GM19468 (cell line): ENCODE results near the gene EFCC1.
"Not testable (repeated sequence)": the region's sequence is repeated elsewhere in the genome, so short reads cannot be mapped to it uniquely, and the experiment has no call there.

Source experiments
- ATAC-seq: cut with Tn5 transposase; IDR thresholded peaks from one replicate; pipeline ENCODE4 v1.9.1; 2021; ENCODE audit warnings: mild to moderate bottlenecking, moderate library complexity, moderate number of reproducible peaks; ENCODE audit not compliant: unreplicated experiment; ENCODE audit errors: extremely low read depth

The EFCC1 gene

GRCh38 chr3:129067719-129068118, 66.6 kb downstream of the EFCC1 start:
- not testable (repeated sequence) for ATAC-seq

GRCh38 chr3:129068291-129068886, 67.3 kb downstream of the EFCC1 start:
- no peak for ATAC-seq

- ATAC-seq: not testable (repeated sequence)
Measured at GRCh38 chr3:129069313-129070085, 68.4 kb downstream of the EFCC1 start.

DNA sequence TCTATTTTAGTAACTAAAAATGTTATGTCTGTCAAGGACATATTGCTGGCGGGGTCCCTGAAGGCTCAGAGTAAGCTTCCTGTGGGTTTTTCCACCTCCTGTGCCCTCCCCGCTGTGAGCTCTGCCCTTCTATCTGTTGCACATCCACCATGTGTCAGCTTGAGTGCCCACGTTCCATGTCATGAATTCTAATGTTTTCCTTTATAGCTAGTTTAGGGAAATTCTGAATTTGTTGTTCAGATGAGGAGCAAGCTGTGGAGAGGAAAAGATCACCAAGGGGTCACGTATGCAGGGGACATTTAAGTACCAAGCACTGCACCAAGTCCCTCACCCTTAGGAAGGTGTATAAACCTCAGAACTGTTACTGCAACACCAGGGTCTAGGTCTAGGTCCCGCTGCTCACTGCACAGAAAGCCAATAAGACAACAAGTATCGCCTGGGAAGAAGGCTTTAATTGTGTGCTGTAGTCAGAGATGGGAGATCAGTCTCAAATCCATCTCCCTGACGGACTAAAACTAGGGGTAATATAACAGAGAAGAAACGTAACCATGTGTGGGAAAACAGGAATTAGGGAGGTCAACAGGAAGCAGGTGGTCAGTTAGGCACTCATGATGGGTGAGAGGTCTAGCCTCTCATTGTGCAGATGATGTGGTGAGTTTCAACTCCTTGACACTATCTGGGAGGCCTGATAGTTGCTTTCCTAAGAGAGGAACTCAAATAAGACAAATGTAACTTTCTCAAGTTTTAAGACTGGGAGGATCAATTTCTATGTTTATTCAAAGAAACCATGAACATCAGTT, 69.2 kb downstream of the EFCC1 start:
- ATAC-seq: no peak

- ATAC-seq: no peak
Measured at GRCh38 chr3:129077222-129077621, 76.1 kb downstream of the EFCC1 start.

DNA sequence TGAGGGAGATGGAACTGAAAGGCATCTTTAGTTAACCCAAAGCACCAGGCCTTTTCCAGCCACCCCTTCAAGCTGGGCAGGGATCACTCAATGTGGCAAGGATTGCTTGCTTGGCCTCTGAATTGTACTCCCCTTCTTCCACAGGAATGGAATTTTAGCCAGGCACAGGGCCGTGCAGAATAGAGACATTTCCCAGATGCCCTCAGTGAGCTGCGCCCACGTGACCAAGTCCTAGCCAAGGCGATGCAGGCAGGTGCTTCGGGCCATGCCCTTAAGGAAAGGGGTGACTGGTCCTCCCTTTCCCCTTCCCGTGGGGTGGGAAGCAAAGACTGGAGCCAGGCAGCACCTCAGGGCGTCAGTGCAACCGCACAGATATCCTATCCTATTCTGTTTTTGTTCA, 77.4 kb downstream of the EFCC1 start:
- no peak for ATAC-seq

DNA sequence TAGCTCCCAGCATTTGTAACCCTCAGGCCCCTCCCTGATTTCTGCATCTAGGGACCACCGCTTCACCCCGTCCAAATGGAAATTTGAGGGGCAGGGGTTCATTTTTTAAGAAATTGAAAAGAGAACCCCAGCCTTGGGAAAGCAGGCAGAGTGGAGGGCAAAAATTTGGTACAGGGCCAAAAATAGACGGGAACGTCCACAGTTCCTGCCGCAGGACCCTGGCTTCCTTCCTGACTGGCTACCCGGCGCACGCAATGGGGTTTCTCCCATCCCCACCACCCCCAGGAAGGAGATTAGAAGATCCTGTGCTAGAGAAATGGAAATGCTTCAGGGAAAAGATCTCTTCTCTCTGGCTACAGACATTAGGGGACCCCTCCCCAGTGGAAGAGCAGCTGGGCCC, 80.4 kb downstream of the EFCC1 start:
- ATAC-seq: no peak

DNA sequence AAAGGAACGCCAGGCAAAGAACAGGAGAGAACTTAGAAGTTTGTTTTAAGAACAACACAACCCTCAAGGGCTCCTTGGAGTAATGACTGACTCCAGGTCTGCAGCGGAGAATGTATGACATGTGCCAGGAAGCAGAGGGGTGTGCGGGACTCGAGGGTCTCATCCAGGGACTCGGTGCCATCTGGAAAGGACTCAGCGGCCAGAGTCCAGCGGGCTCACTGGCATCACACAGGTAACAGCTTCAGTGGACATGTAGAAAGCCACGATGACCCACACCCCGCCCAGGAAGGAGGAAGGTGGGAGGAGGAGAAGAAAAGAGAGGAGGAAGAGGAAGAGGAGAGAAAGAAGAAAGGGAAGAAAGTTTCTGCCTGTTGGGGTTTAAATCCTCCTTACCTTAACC, 80.9 kb downstream of the EFCC1 start:
- no peak for ATAC-seq

DNA sequence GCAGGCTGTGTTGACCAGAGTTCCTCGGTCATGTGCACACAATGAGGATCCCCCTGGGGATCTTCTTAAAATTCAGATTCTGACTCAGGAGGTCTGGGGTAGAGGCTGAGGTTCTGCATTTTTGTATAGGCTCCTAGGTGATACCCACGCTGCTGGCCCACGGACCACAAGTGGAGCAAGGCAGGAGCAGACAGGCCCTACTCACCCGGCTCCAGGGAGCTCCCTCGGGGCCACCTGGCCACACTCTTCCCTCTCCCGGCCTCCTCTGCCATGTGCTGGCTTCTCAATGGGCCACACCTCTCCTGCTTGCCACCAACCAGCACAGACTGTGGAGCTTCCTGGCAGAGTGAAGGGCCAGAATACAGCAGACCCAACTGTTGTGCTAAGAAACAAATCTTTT, 83.4 kb downstream of the EFCC1 start:
- ATAC-seq: no peak

DNA sequence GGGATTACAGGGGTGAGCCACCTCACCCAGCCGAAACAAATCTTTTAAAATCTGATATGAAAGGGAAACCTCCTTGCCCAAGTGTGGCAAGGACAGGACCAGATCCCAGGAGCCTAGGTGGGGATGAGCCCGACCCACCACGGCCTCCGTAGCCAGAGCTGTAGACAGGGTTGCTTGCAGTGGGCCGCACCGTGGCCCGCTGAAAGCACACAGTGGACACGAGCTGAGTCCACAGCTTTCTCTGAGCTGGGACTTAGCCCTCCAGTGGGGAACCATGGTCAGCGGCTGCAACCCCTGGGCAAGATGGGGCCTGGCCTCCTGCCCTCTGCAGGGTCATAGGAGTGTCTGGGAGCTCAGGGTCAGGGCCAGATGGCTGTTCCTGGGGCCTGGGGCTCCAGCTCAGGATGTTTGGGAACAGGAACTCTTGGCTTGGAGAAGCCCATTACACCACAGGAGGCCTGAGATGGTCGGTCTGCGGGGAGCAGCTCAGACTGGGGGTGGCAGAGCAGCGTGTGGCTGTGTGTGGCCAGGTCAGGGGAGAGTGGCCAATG, 84.1 kb downstream of the EFCC1 start:
- no peak for ATAC-seq

GRCh38 chr3:129085818-129086217, 84.7 kb downstream of the EFCC1 start:
- ATAC-seq: no peak

- no peak for ATAC-seq
Measured at GRCh38 chr3:129087138-129087702, 86.1 kb downstream of the EFCC1 start.

GRCh38 chr3:129087904-129088303, 86.8 kb downstream of the EFCC1 start:
- ATAC-seq: not testable (repeated sequence)

DNA sequence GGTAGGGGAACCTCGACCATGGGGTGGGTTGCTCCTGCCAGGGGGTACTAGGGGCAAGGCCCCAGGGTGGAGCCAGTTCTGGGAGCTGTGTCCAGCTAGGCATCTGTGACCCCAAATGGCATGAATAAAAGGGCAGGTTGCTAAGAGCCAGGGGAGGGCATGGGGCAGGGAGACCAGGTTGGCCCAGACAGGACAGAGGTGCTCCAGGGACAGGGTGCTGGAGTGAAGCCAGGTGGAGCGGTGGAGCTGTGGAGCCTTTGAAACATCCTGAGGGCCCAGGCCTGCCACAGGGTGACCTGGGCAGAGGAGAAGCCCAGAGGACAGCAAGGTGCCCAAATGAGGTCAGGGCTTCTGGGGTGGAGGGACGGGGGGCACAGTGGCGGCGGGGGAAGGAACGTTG, 87.2 kb downstream of the EFCC1 start:
- ATAC-seq: not testable (repeated sequence)
